Chondrocyte (in vitro differentiated cells): ENCODE data around the gene BNC2. TPM values are rescaled to one million over a fixed set of nuclear protein-coding genes. Genes with fewer than 3 reads are reported as not detected.
A peak's percentile ranks its signal among the peaks of the same experiment; 100 is the strongest.

Source experiments
- DNase-seq: peaks from one replicate; pipeline ENCODE4 v3.0.0; 2021; ENCODE audit warnings: mixed read lengths, low spot score
- H3K27ac Mint-ChIP-seq: one replicate; pipeline ENCODE4 v1.8.0; 2021; ENCODE audit warnings: mild to moderate bottlenecking, moderate library complexity, mixed read lengths; ENCODE audit not compliant: unreplicated experiment
- H3K27me3 Mint-ChIP-seq: 2 replicates; pipeline ENCODE4 v1.8.0; 2021; ENCODE audit warnings: low read depth, mixed read lengths
- H3K36me3 Mint-ChIP-seq: 2 replicates; pipeline ENCODE4 v1.8.0; 2021; ENCODE audit warnings: low read depth, mixed read lengths
- H3K4me1 Mint-ChIP-seq: 2 replicates; pipeline ENCODE4 v1.8.0; 2021; ENCODE audit warnings: low read depth, mild to moderate bottlenecking, mixed read lengths
- H3K4me3 Mint-ChIP-seq: one replicate; pipeline ENCODE4 v1.8.0; 2021; ENCODE audit warnings: mild to moderate bottlenecking, moderate library complexity, mixed read lengths; ENCODE audit not compliant: unreplicated experiment
- H3K9me3 Mint-ChIP-seq: 2 replicates; pipeline ENCODE4 v1.8.0; 2021; ENCODE audit warnings: low read depth, mixed read lengths
- CTCF ChIP-seq: fragments of 200-600 bp; sonication (generic); IDR thresholded peaks from 2 replicates; pipeline ENCODE4 v1.5.0; 2021; ENCODE audit warnings: antibody characterized with exemption, mild to moderate bottlenecking, moderate library complexity
- total RNA-seq: library from RNA; stranded (reverse); gene quantifications from 3 replicates; pipeline ENCODE4 v1.2.1, GENCODE V29; 2021

Gene BNC2
- total RNA-seq, 1 donor from 2014 or later = 17.8 TPM

GRCh38 chr9:16559418-16560188 is 310.9 kb downstream of the BNC2 start:
- Mint-ChIP-seq H3K4me3 (no peak overlapping the region), H3K4me1 (peaks cover 21% of the 10 kb centered on the region), H3K27me3 (no peaks in the 10 kb centered on the region), H3K27ac (no peak overlapping the region), H3K9me3 (no peaks in the 10 kb centered on the region), H3K36me3 (no peaks in the 10 kb centered on the region)
- DNase-seq = no peak
- TF ChIP-seq CTCF = no peak

- TF ChIP-seq CTCF = no peak
- Mint-ChIP-seq H3K4me1 (peaks cover 17% of the 10 kb centered on the region), H3K27me3 (no peaks in the 10 kb centered on the region), H3K4me3 (no peak overlapping the region), H3K27ac (no peak overlapping the region), H3K36me3 (peaks cover 13% of the 10 kb centered on the region), H3K9me3 (no peaks in the 10 kb centered on the region)
- DNase-seq = no peak
These were observed 314.7 kb downstream of the BNC2 start for GRCh38 chr9:16555802-16556201.

- no peak overlapping the region for H3K27ac Mint-ChIP-seq
These were observed 316.5 kb downstream of the BNC2 start for GRCh38 chr9:16553869-16554540.

GRCh38 chr9:16552252-16552651 is 318.2 kb downstream of the BNC2 start:
- Mint-ChIP-seq H3K4me3 (no peak overlapping the region), H3K36me3 (peaks cover 18% of the 10 kb centered on the region), H3K4me1 (no peaks in the 10 kb centered on the region), H3K27ac (no peak overlapping the region), H3K27me3 (no peaks in the 10 kb centered on the region), H3K9me3 (no peaks in the 10 kb centered on the region)
- TF ChIP-seq CTCF = no peak
- peak; percentile 86 for DNase-seq

More at GRCh38 chr9:16553869-16554540, 316.5 kb downstream of the BNC2 start:
- Mint-ChIP-seq H3K27me3 (no peaks in the 10 kb centered on the region), H3K36me3 (peaks cover 13% of the 10 kb centered on the region), H3K4me1 (peaks cover 6% of the 10 kb centered on the region), H3K4me3 (no peak overlapping the region), H3K9me3 (no peaks in the 10 kb centered on the region)
- no peak for DNase-seq
- no peak for TF ChIP-seq CTCF

- no peak for TF ChIP-seq CTCF
- Mint-ChIP-seq H3K27ac (no peak overlapping the region), H3K27me3 (no peaks in the 10 kb centered on the region), H3K4me3 (no peak overlapping the region), H3K9me3 (no peaks in the 10 kb centered on the region), H3K36me3 (peaks cover 18% of the 10 kb centered on the region), H3K4me1 (no peaks in the 10 kb centered on the region)
- DNase-seq = no peak
These were observed 318.8 kb downstream of the BNC2 start for GRCh38 chr9:16551692-16552091.
